Calu3 (cell line): ENCODE results near the gene ALDH1A2. TPM values are rescaled to one million over a fixed set of nuclear protein-coding genes. Genes with fewer than 3 reads are reported as not detected.

ENCODE experiments used
- BruUV-seq: library from RNA; stranded (reverse); fragments of 400-500 nt; replicated peaks from 2 replicates; lab custom pipeline; 2021; lab: Mats Ljungman, UMichigan
- CTCF ChIA-PET: fragments of 300-600 bp; sonication (Branson Sonifier 250); formaldehyde crosslinking; loops from one replicate; lab custom pipeline; 2022; ENCODE audit warnings: antibody characterized with exemption; lab: Charles Lee
- DNase-seq: peaks from one replicate; pipeline ENCODE4 v3.0.0; 2022
- H3K27ac Mint-ChIP-seq: one replicate; pipeline ENCODE4 v1.8.0; 2022; ENCODE audit warnings: mixed read lengths; ENCODE audit not compliant: unreplicated experiment
- H3K27me3 Mint-ChIP-seq: one replicate; pipeline ENCODE4 v1.8.0; 2022; ENCODE audit warnings: mixed read lengths; ENCODE audit not compliant: unreplicated experiment
- H3K36me3 Mint-ChIP-seq: one replicate; pipeline ENCODE4 v1.8.0; 2022; ENCODE audit warnings: mild to moderate bottlenecking, moderate library complexity, mixed read lengths; ENCODE audit not compliant: insufficient read depth, unreplicated experiment
- H3K4me1 Mint-ChIP-seq: one replicate; pipeline ENCODE4 v1.8.0; 2022; ENCODE audit warnings: mild to moderate bottlenecking, low read depth, mixed read lengths; ENCODE audit not compliant: unreplicated experiment
- H3K4me3 Mint-ChIP-seq: one replicate; pipeline ENCODE4 v1.8.0; 2022; ENCODE audit warnings: mild to moderate bottlenecking, low read depth, moderate library complexity, mixed read lengths; ENCODE audit not compliant: unreplicated experiment
- H3K9me3 Mint-ChIP-seq: one replicate; pipeline ENCODE4 v1.8.0; 2022; ENCODE audit warnings: low read depth, mixed read lengths; ENCODE audit not compliant: unreplicated experiment
- intact Hi-C: fragments of 100-400 bp; cut with micrococcal nuclease; formaldehyde crosslinking; loops from one replicate; pipeline ENCODE4 v1.10.0; 2022; ENCODE audit not compliant: unreplicated experiment
- total RNA-seq: library from RNA; stranded (reverse); gene quantifications from 2 replicates; pipeline ENCODE4 v1.2.3, GENCODE V29; 2022
- TF ChIP-seq, protein P1 (sequence below): fragments of 200-600 bp; IDR thresholded peaks from one replicate; pipeline ENCODE4 v1.8.0; 2022; ENCODE audit warnings: antibody characterized with exemption; ENCODE audit not compliant: unreplicated experiment

Gene ALDH1A2
- total RNA-seq, 1 experiment from 2014 or later: 219 TPM

DNA sequence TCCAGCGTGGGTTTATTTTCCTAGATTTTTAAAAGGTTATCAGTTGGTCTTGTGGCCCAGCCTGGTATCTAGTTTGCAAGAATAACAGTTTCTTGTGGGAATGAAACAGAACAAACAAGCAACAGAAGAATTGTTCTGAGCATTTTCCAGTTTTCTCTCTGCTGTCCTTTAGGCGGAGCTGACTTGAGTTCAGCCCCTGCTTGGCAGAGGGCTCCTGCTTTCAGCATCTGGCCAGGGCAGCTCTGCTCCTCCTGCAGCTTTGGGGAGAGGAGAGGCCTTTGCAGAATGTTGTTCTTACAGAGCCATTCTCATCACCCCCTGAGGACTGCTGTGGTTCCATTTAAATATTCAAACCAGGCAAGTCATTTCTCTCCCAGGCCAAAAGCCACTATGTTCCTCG, 117.7 kb downstream of the ALDH1A2 start:
- Mint-ChIP-seq H3K36me3 (peaks cover 14% of the 10 kb centered on the region), H3K4me3 (no peak overlapping the region), H3K4me1 (peaks cover 31% of the 10 kb centered on the region), H3K9me3 (no peaks in the 10 kb centered on the region), H3K27me3 (no peaks in the 10 kb centered on the region), H3K27ac (no peak overlapping the region)
- CTCF ChIA-PET: interaction anchor here (1.4 kb wide), 1 partner anchor 123 kb away, joined by 4 read pairs; no protein-coding TSS in a partner anchor
- TF ChIP-seq, protein P1, sequence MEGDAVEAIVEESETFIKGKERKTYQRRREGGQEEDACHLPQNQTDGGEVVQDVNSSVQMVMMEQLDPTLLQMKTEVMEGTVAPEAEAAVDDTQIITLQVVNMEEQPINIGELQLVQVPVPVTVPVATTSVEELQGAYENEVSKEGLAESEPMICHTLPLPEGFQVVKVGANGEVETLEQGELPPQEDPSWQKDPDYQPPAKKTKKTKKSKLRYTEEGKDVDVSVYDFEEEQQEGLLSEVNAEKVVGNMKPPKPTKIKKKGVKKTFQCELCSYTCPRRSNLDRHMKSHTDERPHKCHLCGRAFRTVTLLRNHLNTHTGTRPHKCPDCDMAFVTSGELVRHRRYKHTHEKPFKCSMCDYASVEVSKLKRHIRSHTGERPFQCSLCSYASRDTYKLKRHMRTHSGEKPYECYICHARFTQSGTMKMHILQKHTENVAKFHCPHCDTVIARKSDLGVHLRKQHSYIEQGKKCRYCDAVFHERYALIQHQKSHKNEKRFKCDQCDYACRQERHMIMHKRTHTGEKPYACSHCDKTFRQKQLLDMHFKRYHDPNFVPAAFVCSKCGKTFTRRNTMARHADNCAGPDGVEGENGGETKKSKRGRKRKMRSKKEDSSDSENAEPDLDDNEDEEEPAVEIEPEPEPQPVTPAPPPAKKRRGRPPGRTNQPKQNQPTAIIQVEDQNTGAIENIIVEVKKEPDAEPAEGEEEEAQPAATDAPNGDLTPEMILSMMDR: no peak
- no peak for DNase-seq
- BruUV-seq: no TSS peak
- intact Hi-C loops: no loop called here

DNA sequence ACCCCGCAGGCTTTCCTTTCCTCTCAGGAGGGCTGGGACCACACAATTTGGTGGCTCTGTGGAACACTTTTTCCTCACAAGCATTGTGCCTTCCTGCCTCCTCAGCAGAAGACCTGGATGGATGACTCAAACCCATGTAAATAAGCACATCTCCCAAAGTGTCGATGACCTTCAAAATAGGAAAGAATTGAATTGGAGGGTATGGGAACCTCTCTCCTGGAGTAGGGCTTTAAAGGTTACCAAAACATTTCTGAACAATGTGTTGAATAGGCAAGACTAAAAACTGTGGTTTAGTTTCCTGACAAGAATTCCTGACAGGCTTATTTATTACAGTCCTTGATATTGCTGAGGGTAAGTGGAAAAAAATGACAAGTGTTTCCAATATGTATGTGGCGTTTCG, 118.2 kb downstream of the ALDH1A2 start:
- Mint-ChIP-seq H3K4me1 (peaks cover 29% of the 10 kb centered on the region), H3K4me3 (no peak overlapping the region), H3K9me3 (no peaks in the 10 kb centered on the region), H3K27me3 (no peaks in the 10 kb centered on the region), H3K27ac (no peak overlapping the region), H3K36me3 (peaks cover 14% of the 10 kb centered on the region)
- no TSS peak for BruUV-seq
- intact Hi-C loops: no loop called here
- DNase-seq: no peak
- TF ChIP-seq, protein P1: no peak
- CTCF ChIA-PET: no interaction called here

DNA sequence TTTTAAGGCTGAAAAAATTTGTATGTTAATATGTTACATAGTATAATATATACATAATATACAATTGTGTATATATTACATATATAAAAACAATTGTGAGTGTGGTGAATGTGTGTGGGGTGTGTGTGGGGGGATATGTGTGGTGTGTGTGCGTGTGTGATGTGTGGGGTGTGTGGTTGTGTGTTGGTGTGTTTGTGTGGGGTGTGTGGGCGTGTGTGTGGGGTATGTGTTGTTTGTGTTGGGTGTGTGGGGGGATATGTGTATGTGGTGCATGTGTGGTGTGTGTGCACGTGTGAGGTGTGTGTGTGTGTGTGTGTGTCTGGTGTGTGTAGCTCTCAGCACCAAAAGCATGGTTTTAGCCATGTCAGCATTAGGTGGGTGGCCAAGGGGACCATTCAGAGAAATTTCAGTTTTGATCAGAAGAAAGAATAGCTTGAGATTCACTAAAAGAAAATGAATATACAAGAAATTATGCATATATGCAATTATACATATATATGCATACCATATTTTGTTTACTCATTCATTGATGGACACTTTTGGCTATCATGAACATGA, 118.9 kb downstream of the ALDH1A2 start:
- BruUV-seq: no TSS peak
- TF ChIP-seq, protein P1: no peak
- intact Hi-C loops: no loop called here
- no peak overlapping the region for H3K4me3 Mint-ChIP-seq
- no peaks in the 10 kb centered on the region for H3K9me3 Mint-ChIP-seq
- H3K27me3 Mint-ChIP-seq: no peaks in the 10 kb centered on the region
- peaks cover 14% of the 10 kb centered on the region for H3K36me3 Mint-ChIP-seq
- CTCF ChIA-PET: no interaction called here
- DNase-seq: no peak
- peaks cover 22% of the 10 kb centered on the region for H3K4me1 Mint-ChIP-seq
- H3K27ac Mint-ChIP-seq: no peak overlapping the region

DNA sequence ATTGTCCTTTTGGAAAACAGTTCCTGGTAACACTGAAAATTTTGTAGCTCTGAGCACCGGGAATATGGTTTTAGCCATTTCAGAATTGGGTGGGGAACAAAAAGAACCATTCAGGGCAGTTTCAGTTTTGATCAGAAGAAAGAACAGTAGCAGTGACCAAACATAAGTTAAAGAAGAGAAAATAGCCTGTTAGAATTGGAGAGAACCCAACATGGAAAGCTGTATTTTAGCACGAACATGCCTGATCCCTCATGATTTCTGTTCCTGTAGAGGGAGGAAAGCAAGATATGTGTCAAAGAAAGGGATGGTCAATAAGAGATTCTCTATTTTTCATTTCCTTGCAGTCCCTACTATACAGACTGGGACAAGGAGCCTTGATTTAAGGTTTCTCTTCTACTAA, 119.9 kb downstream of the ALDH1A2 start:
- no peak for DNase-seq
- peaks cover 12% of the 10 kb centered on the region for H3K4me1 Mint-ChIP-seq
- no TSS peak for BruUV-seq
- no peak overlapping the region for H3K27ac Mint-ChIP-seq
- CTCF ChIA-PET: no interaction called here
- H3K4me3 Mint-ChIP-seq: no peak overlapping the region
- intact Hi-C loops: no loop called here
- H3K27me3 Mint-ChIP-seq: no peaks in the 10 kb centered on the region
- TF ChIP-seq, protein P1: no peak
- no peaks in the 10 kb centered on the region for H3K9me3 Mint-ChIP-seq
- peaks cover 6% of the 10 kb centered on the region for H3K36me3 Mint-ChIP-seq
